ENCODE measurements around the gene GCFC2. TPM values are rescaled to one million over a fixed set of nuclear protein-coding genes. Genes with fewer than 3 reads are reported as not detected.
A peak's percentile ranks its signal among the peaks of the same experiment; 100 is the strongest.

The GCFC2 gene
- total RNA-seq, 1 experiment from 2014 or later: 20.1 TPM

GRCh38 chr2:75619956-75620740, 90.6 kb downstream of the GCFC2 start:
- Histone ChIP-seq H3K27ac (ENCODE audit: low read depth, low read length) (no peak overlapping the region), H3K9me3 (ENCODE audit: control insufficient read depth in 1 of 2, insufficient read depth in 1 of 2, low read depth in 1 of 2, low read length in 2 of 2) (no peaks in the 10 kb centered on the region), H3K4me3 (replicated peaks in 1 of 2; ENCODE audit: low read depth in 1 of 2, low read length in 2 of 2) (no peak overlapping the region), H3K36me3 (ENCODE audit: control insufficient read depth in 1 of 2, insufficient read depth in 2 of 2, low read length in 2 of 2) (no peaks in the 10 kb centered on the region), H3K9me2 (ENCODE audit: insufficient read depth) (no peaks in the 10 kb centered on the region), H3K27me3 (ENCODE audit: insufficient read depth, low read length) (no peaks in the 10 kb centered on the region), H3K79me2 (ENCODE audit: insufficient read depth, low read length) (no peaks in the 10 kb centered on the region), H3K9ac (ENCODE audit: low read length) (no peak overlapping the region), H3K4me1 (ENCODE audit: control insufficient read depth in 1 of 2, insufficient read depth in 2 of 2, low read length in 2 of 2) (peaks cover 0 to 4% of the 10 kb centered on the region in 2 experiments; a peak in 1 of 4 replicates), H2AFZ (ENCODE audit: low read depth, low read length, poor library complexity, severe bottlenecking) (no peak overlapping the region), H4K20me1 (ENCODE audit: insufficient read depth) (no peaks in the 10 kb centered on the region), H3K4me2 (ENCODE audit: low read length) (peak overlapping the region; percentile 13; the same call in 1 of the 2 replicates)
- intact Hi-C loops (cut with micrococcal nuclease): no loop called here
- CTCF ChIA-PET: no interaction called here
- RAD21 ChIA-PET (ENCODE audit: low non-redundant PET in 1 of 2, low total read pairs in 2 of 2, uncharacterized antibody in 2 of 2, unreplicated experiment in 2 of 2): no interaction called here
- POLR2A ChIA-PET: no interaction called here
- no peak for ATAC-seq
- BruUV-seq (replicated peaks): no TSS peak
- TF ChIP-seq ZNF274 (IDR thresholded peaks at IDR 0.05; ENCODE audit: low read depth, low read length) (no peak), MAX (IDR thresholded peaks at IDR 0.05) (no peak), JUND (IDR thresholded peaks at IDR 0.05) (no peak), SP1 (IDR thresholded peaks at IDR 0.05; ENCODE audit: low read depth) (no peak), ELF1 (IDR thresholded peaks at IDR 0.05; ENCODE audit: borderline replicate concordance, low read depth) (no peak), ZBTB33 (IDR thresholded peaks at IDR 0.05; ENCODE audit: extremely low read depth, insufficient replicate concordance, low read length) (no peak), FOSL1 (IDR thresholded peaks at IDR 0.05; ENCODE audit: low read depth) (no peak), YY1 (IDR thresholded peaks at IDR 0.05; ENCODE audit: extremely low read depth, insufficient replicate concordance, low read depth, low read length) (no peak), TCF7L2 (IDR thresholded peaks at IDR 0.05; ENCODE audit: borderline replicate concordance, extremely low read depth, insufficient read depth, insufficient read length) (no peak), POLR2AphosphoS5 (IDR thresholded peaks at IDR 0.05; ENCODE audit: low read depth, low read length) (no peak), CEBPB (IDR thresholded peaks at IDR 0.05; ENCODE audit: low read depth) (no peak), RAD21 (IDR thresholded peaks at IDR 0.05; ENCODE audit: low read depth) (no peak), REST (IDR thresholded peaks at IDR 0.05; ENCODE audit: low read depth) (no peak), EZH2 (IDR thresholded peaks at IDR 0.05) (no peak), CTCF (IDR thresholded peaks at IDR 0.05 in 2 of 3, conservative IDR thresholded peaks at IDR 0.05 in 1 of 3; ENCODE audit: borderline replicate concordance in 1 of 3, insufficient read depth in 1 of 3, low read depth in 2 of 3, low read length in 2 of 3) (no peak), EZH2phosphoT487 (IDR thresholded peaks at IDR 0.05; ENCODE audit: borderline replicate concordance) (no peak), SIN3A (IDR thresholded peaks at IDR 0.05; ENCODE audit: low read depth) (no peak)
- DNase-seq (ENCODE audit: low read depth, low spot score): no peak

All from HCT116 (cell line).